NB4 (cell line): ENCODE results near the gene RFXAP.

Experiments
- POLR2A ChIP-seq: IDR thresholded peaks from 2 replicates; pipeline ENCODE4 v1.6.1; 2011; ENCODE audit warnings: mild to moderate bottlenecking; ENCODE audit not compliant: insufficient read length; ENCODE audit errors: extremely low read depth
- TF ChIP-seq, protein P1 (sequence below): IDR thresholded peaks from one replicate; pipeline ENCODE4 v1.5.1; 2012; ENCODE audit warnings: low read depth, low read length
- TF ChIP-seq, protein P2 (sequence below): IDR thresholded peaks from 2 replicates; pipeline ENCODE4 v1.6.1; 2011; ENCODE audit warnings: low read depth, low read length

DNA sequence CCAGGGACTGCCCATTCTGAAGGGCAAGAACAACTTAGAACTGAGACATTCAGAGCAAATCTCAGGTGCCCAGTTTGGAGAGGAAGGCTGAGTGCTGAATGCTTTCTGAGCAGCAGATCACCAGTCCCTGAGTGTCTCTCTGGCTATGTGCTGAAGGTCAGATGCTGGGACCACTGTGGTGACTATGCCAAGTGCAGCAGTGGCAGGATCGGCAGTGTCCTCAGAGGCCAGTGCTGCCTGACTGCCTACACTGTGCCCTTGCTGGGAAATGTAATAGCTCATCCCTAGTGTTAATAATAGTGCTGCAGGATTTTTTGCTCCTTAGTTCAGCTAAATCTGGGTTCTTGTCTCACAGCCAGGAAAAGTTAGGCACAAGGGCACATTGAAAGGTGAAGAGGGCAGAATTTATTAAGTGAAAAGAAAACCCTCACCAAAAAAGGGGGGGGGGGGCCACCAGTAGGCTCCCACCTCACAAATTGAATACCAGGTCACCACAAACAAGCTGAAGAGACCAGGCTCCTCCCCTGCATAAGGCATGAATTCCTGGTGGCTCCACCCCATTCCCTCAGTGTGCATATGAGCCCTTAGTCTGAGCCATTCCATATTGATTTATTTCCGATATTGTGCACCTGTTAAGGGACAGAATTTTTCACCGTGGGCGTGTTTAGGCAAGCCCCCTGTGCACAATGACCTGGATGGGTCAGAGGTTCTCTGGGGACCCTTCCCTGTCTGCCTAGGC is 18.5 kb downstream of the RFXAP start:
- TF ChIP-seq, protein P1, sequence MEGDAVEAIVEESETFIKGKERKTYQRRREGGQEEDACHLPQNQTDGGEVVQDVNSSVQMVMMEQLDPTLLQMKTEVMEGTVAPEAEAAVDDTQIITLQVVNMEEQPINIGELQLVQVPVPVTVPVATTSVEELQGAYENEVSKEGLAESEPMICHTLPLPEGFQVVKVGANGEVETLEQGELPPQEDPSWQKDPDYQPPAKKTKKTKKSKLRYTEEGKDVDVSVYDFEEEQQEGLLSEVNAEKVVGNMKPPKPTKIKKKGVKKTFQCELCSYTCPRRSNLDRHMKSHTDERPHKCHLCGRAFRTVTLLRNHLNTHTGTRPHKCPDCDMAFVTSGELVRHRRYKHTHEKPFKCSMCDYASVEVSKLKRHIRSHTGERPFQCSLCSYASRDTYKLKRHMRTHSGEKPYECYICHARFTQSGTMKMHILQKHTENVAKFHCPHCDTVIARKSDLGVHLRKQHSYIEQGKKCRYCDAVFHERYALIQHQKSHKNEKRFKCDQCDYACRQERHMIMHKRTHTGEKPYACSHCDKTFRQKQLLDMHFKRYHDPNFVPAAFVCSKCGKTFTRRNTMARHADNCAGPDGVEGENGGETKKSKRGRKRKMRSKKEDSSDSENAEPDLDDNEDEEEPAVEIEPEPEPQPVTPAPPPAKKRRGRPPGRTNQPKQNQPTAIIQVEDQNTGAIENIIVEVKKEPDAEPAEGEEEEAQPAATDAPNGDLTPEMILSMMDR = no peak
- TF ChIP-seq, protein P2, sequence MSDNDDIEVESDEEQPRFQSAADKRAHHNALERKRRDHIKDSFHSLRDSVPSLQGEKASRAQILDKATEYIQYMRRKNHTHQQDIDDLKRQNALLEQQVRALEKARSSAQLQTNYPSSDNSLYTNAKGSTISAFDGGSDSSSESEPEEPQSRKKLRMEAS = no peak
- TF ChIP-seq POLR2A = no peak
